Measurements from ENCODE around the gene CHST9. TPM values are rescaled to one million over a fixed set of nuclear protein-coding genes. Genes with fewer than 3 reads are reported as not detected.

CHST9 gene
- polyA plus RNA-seq, 3 donors = not detected

- Histone ChIP-seq H3K27me3 (ENCODE audit: control insufficient read depth in 2 of 2, insufficient read depth in 2 of 2, low read length in 2 of 2) (no peaks in the 10 kb centered on the region), H3K36me3 (replicated peaks in 1 of 2; ENCODE audit: control insufficient read depth in 1 of 2, insufficient read depth in 2 of 2, low read length in 2 of 2) (no peaks in the 10 kb centered on the region), H3K4me3 (replicated peaks in 1 of 3; ENCODE audit: low read depth in 2 of 3, low read length in 3 of 3) (no peak overlapping the region), H3K27ac (ENCODE audit: low read depth in 1 of 2, low read length in 2 of 2) (no peak overlapping the region), H2AFZ (ENCODE audit: insufficient read depth, low read depth, low read length, poor library complexity, severe bottlenecking) (no peak overlapping the region), H3K9ac (ENCODE audit: insufficient read depth, low read length, poor library complexity, severe bottlenecking) (no peak overlapping the region), H3K4me2 (replicated peaks; ENCODE audit: extremely low read depth, low read length, poor library complexity, severe bottlenecking) (no peak overlapping the region), H3K79me2 (ENCODE audit: insufficient read depth, low read length) (no peaks in the 10 kb centered on the region), H4K20me1 (ENCODE audit: insufficient read depth, low read length) (no peaks in the 10 kb centered on the region), H3K4me1 (ENCODE audit: control insufficient read depth in 1 of 2, insufficient read depth in 2 of 2, low read length in 2 of 2) (no peaks in the 10 kb centered on the region), H3K9me3 (replicated peaks in 1 of 2; ENCODE audit: control insufficient read depth in 1 of 2, insufficient read depth in 1 of 2, low read length in 2 of 2) (no peaks in the 10 kb centered on the region)
- Mint-ChIP-seq H3K27me3 (ENCODE audit: low read depth in 3 of 3) (peaks cover 0 to 3% (median 2%) of the 10 kb centered on the region in 3 donors), H3K27ac (no peak overlapping the region), H3K36me3 (no peaks in the 10 kb centered on the region), H3K9me3 (peaks cover 0 to 7% (median 0%) of the 10 kb centered on the region in 7 donors), H3K4me1 (no peaks in the 10 kb centered on the region), H3K4me3 (no peak overlapping the region)
- TF ChIP-seq, protein P1, sequence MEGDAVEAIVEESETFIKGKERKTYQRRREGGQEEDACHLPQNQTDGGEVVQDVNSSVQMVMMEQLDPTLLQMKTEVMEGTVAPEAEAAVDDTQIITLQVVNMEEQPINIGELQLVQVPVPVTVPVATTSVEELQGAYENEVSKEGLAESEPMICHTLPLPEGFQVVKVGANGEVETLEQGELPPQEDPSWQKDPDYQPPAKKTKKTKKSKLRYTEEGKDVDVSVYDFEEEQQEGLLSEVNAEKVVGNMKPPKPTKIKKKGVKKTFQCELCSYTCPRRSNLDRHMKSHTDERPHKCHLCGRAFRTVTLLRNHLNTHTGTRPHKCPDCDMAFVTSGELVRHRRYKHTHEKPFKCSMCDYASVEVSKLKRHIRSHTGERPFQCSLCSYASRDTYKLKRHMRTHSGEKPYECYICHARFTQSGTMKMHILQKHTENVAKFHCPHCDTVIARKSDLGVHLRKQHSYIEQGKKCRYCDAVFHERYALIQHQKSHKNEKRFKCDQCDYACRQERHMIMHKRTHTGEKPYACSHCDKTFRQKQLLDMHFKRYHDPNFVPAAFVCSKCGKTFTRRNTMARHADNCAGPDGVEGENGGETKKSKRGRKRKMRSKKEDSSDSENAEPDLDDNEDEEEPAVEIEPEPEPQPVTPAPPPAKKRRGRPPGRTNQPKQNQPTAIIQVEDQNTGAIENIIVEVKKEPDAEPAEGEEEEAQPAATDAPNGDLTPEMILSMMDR (IDR thresholded peaks at IDR 0.05) = no peak
- WGBS (ENCODE audit: insufficient coverage) = no CpG with 5 or more reads among the region's 1 CpG
- DNase-seq = no peak
- intact Hi-C loops (cut with micrococcal nuclease) = no loop called here
Measured at GRCh38 chr18:27014841-27015240, 170.3 kb downstream of the CHST9 start.

DNA sequence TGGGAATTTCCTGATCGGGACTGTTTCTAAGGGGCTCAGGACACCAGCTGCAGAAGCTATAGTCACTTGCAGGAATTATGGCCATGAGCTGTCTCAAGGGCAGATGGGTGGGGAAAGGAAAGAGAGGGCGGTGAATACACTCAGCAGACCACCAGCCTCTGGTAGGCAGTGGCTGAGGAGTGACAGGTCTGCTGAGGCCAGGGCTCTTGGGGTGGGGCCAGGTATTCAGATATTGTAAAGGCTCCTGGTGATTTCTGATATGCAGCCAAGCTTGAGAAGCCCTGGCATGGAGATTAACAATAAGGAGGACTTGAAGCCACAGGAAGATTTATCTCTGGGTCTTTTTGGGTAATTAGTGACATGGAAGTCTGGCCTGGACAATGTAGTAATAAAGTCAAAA is 174.3 kb downstream of the CHST9 start:
- Mint-ChIP-seq H3K27me3 (ENCODE audit: low read depth in 3 of 3) (peaks cover 7 to 9% (median 9%) of the 10 kb centered on the region in 3 donors), H3K4me3 (no peak overlapping the region), H3K4me1 (no peaks in the 10 kb centered on the region), H3K27ac (no peak overlapping the region), H3K36me3 (no peaks in the 10 kb centered on the region), H3K9me3 (peaks cover 0 to 7% (median 0%) of the 10 kb centered on the region in 7 donors)
- Histone ChIP-seq H3K9ac (ENCODE audit: insufficient read depth, low read length, poor library complexity, severe bottlenecking) (no peak overlapping the region), H3K4me2 (replicated peaks; ENCODE audit: extremely low read depth, low read length, poor library complexity, severe bottlenecking) (no peak overlapping the region), H3K27me3 (ENCODE audit: control insufficient read depth in 2 of 2, insufficient read depth in 2 of 2, low read length in 2 of 2) (no peaks in the 10 kb centered on the region), H3K27ac (ENCODE audit: low read depth in 1 of 2, low read length in 2 of 2) (no peak overlapping the region), H3K4me1 (ENCODE audit: control insufficient read depth in 1 of 2, insufficient read depth in 2 of 2, low read length in 2 of 2) (no peaks in the 10 kb centered on the region), H3K36me3 (replicated peaks in 1 of 2; ENCODE audit: control insufficient read depth in 1 of 2, insufficient read depth in 2 of 2, low read length in 2 of 2) (no peaks in the 10 kb centered on the region), H4K20me1 (ENCODE audit: insufficient read depth, low read length) (no peaks in the 10 kb centered on the region), H3K4me3 (replicated peaks in 1 of 3; ENCODE audit: low read depth in 2 of 3, low read length in 3 of 3) (no peak overlapping the region), H2AFZ (ENCODE audit: insufficient read depth, low read depth, low read length, poor library complexity, severe bottlenecking) (no peak overlapping the region), H3K79me2 (ENCODE audit: insufficient read depth, low read length) (no peaks in the 10 kb centered on the region), H3K9me3 (replicated peaks in 1 of 2; ENCODE audit: control insufficient read depth in 1 of 2, insufficient read depth in 1 of 2, low read length in 2 of 2) (no peaks in the 10 kb centered on the region)
- TF ChIP-seq, protein P1 (IDR thresholded peaks at IDR 0.05) = no peak
- no peak for DNase-seq
- intact Hi-C loops (cut with micrococcal nuclease) = no loop called here
- 83% methylated on average over 2 of the region's 2 CpGs for whole genome bisulfite sequencing (ENCODE audit: insufficient coverage)
